ENCODE data around the gene RAI14.
A peak's percentile ranks its signal among the peaks of the same experiment; 100 is the strongest.

RAI14 gene

DNA sequence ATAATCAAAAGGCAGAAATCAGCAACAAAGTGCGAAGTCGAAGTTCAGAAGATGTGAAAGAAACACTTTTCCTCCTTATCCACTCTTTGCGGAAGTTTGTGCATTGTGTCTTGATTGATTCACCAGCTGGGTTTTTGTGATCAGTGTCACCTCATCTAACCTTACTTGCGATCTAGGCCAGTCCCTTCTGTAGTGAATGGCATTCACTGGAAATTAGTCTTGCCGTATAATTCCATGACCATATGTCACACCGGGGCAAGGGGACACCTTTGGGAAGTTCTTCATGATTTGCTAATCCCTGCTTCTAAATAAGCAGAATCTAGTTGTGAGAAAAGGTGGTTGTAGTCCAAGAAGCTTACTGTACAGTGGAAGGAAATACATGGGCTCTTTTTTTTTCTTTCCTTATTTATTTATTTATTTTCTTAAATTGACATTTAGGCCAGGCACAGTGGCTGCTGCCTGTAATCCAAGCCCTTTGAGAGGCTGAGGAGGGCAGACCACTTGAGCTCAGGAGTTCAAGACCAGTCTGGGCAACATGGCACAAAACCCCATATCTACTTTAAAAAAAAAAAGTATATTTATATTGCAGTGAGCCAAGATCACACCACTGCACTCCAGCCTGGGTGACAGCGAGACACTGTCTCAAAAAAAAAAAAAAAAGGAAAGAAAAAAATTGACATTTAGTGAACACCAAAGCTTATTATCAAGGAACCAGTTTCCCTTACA is 7.8 kb downstream of the RAI14 start:
- Histone ChIP-seq H3K4me3 (ENCODE audit: low read depth, low read length) (no peak overlapping the region), H3K27ac (no peak overlapping the region; the same call in 1 of the 2 replicates), H3K27me3 (ENCODE audit: insufficient read depth, low read depth, severe bottlenecking) (no peaks in the 10 kb centered on the region), H3K9me3 (ENCODE audit: severe bottlenecking) (no peaks in the 10 kb centered on the region), H3K36me3 (no peaks in the 10 kb centered on the region)
- TF ChIP-seq, protein P1, sequence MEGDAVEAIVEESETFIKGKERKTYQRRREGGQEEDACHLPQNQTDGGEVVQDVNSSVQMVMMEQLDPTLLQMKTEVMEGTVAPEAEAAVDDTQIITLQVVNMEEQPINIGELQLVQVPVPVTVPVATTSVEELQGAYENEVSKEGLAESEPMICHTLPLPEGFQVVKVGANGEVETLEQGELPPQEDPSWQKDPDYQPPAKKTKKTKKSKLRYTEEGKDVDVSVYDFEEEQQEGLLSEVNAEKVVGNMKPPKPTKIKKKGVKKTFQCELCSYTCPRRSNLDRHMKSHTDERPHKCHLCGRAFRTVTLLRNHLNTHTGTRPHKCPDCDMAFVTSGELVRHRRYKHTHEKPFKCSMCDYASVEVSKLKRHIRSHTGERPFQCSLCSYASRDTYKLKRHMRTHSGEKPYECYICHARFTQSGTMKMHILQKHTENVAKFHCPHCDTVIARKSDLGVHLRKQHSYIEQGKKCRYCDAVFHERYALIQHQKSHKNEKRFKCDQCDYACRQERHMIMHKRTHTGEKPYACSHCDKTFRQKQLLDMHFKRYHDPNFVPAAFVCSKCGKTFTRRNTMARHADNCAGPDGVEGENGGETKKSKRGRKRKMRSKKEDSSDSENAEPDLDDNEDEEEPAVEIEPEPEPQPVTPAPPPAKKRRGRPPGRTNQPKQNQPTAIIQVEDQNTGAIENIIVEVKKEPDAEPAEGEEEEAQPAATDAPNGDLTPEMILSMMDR (IDR thresholded peaks at IDR 0.05; ENCODE audit: low read depth, low read length), result no peak
- DNase-seq, result peak; percentile 87

GRCh38 chr5:34666392-34667080 is 10.4 kb downstream of the RAI14 start:
- peak; percentile 92 for DNase-seq
- H3K4me3 ChIP-seq (ENCODE audit: low read depth, low read length), result no peak overlapping the region
- no peaks in the 10 kb centered on the region for H3K36me3 ChIP-seq
- TF ChIP-seq, protein P1 (IDR thresholded peaks at IDR 0.05; ENCODE audit: low read depth, low read length), result no peak
- no peaks in the 10 kb centered on the region for H3K9me3 ChIP-seq (ENCODE audit: severe bottlenecking)
- no peak overlapping the region for H3K27ac ChIP-seq
- H3K27me3 ChIP-seq (ENCODE audit: insufficient read depth, low read depth, severe bottlenecking), result no peaks in the 10 kb centered on the region

- no peaks in the 10 kb centered on the region for H3K9me3 ChIP-seq (ENCODE audit: severe bottlenecking)
- H3K27ac ChIP-seq, result no peak overlapping the region
- TF ChIP-seq, protein P1 (IDR thresholded peaks at IDR 0.05; ENCODE audit: low read depth, low read length), result no peak
- DNase-seq, result no peak
- H3K4me3 ChIP-seq (ENCODE audit: low read depth, low read length), result no peak overlapping the region
- H3K36me3 ChIP-seq, result no peaks in the 10 kb centered on the region
- no peaks in the 10 kb centered on the region for H3K27me3 ChIP-seq (ENCODE audit: insufficient read depth, low read depth, severe bottlenecking)
Observed at GRCh38 chr5:34667705-34668104, 11.6 kb downstream of the RAI14 start.

DNA sequence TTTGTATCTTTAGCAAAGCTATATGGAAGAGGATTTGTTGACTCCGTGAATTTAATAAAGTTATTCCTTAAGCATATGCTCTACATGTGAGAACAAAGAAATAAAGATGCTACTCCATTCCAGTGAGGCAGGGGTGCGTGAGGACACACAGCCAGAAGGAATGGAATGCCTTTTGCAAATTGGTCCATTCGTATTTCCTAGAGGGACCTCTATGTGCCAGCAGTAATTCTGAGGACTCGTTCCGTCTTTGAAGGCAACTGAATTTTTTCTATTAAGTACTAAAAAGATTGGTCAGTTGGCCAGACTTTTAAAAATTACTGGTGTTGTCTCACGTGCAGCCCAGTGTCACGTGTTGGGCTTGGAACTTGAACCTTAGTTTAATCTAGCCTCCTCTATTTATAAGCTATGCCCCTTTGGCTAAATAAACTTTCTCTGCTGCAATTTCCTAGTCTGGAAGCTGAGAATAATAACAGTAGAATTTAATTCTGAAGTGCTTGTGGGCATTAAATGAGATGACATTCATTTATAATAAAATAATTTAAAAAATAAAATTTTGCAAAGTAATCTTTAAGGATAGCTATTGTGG is 13.9 kb downstream of the RAI14 start:
- H3K9me3 ChIP-seq (ENCODE audit: severe bottlenecking), result no peaks in the 10 kb centered on the region
- no peaks in the 10 kb centered on the region for H3K27me3 ChIP-seq (ENCODE audit: insufficient read depth, low read depth, severe bottlenecking)
- no peak overlapping the region for H3K27ac ChIP-seq
- DNase-seq, result no peak
- H3K36me3 ChIP-seq, result no peaks in the 10 kb centered on the region
- TF ChIP-seq, protein P1 (IDR thresholded peaks at IDR 0.05; ENCODE audit: low read depth, low read length), result no peak
- H3K4me3 ChIP-seq (ENCODE audit: low read depth, low read length), result no peak overlapping the region

DNA sequence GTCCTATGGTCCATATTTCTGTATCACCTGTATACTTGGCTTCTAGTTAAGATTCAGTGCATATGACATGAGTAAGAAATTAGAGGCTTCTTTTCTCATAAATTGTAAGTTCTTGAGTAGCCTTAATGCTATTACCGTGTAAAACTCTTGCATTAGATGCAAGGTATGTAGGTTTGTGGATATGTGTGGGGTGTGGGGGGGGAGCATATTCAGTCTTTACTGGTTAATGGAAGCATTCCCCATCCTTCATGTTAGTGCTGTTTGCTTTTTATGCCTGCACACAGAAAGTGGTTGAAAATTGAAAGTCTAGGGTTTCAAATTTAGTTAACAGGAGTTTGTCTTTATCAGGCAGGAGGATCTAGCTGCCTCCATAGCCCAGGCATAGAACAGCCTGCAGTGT is 16.1 kb downstream of the RAI14 start:
- DNase-seq, result no peak

More for the DNA sequence above, 16.1 kb downstream of the RAI14 start:
- Histone ChIP-seq H3K4me3 (ENCODE audit: low read depth, low read length) (no peak overlapping the region), H3K27me3 (ENCODE audit: insufficient read depth, low read depth, severe bottlenecking) (no peaks in the 10 kb centered on the region), H3K9me3 (ENCODE audit: severe bottlenecking) (no peaks in the 10 kb centered on the region), H3K36me3 (no peaks in the 10 kb centered on the region), H3K27ac (no peak overlapping the region)
- TF ChIP-seq, protein P1 (IDR thresholded peaks at IDR 0.05; ENCODE audit: low read depth, low read length), result no peak

Data from WERI-Rb-1 (cell line).